ENCODE measurements around the gene IRF4.

Gene IRF4

GRCh38 chr6:353642-354614, 37.6 kb upstream of the IRF4 start:
- DNase-seq: no peak

GRCh38 chr6:354631-355280, 36.8 kb upstream of the IRF4 start:
- no peak for DNase-seq

- DNase-seq: no peak
Observed at GRCh38 chr6:355373-356208, 36.0 kb upstream of the IRF4 start.

GRCh38 chr6:356828-357251, 34.7 kb upstream of the IRF4 start:
- no peak for DNase-seq

DNA sequence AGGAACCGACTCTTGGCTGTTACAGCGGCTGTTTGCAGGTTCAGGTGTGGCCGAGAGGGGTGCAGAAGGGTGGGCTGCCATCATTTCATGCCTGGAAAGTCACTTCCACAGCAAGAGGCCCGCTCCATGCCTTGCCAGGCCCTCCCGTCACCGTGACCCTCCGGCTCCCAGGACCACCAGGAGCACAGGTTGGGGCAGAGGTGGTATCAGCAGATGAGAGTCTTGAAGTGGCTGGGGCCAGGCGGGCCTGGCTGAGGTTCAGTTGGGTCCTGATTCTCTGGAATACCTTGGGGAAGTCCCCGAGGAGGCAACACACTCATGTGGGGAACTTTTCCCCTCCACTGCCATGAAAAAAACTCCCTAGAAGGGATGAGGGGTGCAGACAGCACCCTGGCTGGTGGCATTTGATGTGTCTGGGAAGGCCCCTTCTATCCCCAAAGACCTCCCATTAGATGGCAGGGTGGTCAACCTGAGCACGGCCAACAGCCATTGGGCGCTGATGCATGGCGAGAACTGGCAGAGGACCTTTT, 34.2 kb upstream of the IRF4 start:
- no peak for DNase-seq

- no peak for DNase-seq
Observed at GRCh38 chr6:357791-358341, 33.7 kb upstream of the IRF4 start.

- no peak for DNase-seq
Observed at GRCh38 chr6:358432-358831, 33.1 kb upstream of the IRF4 start.

GRCh38 chr6:358847-359246, 32.7 kb upstream of the IRF4 start:
- DNase-seq: no peak

GRCh38 chr6:359261-360035, 32.1 kb upstream of the IRF4 start:
- DNase-seq: no peak

DNA sequence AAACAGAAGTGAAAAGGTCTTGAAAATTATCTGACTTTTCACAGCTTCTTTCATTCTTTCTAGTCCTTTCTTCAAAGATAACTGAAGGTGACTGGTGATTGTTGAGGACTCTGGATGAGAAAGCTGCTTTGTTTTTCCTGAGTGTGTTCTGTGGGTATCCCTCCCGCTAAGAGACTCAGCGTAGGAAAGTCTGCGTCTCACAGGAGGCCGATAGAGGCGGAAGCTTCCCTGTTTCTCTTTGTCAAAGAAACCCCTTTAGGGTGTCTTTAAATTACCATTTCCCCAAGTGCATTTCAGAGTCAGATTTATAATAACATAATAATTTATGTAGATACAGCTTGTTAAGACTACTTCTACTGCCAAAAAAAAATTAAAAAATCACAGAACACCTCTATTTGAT, 31.2 kb upstream of the IRF4 start:
- no peak for DNase-seq

DNA sequence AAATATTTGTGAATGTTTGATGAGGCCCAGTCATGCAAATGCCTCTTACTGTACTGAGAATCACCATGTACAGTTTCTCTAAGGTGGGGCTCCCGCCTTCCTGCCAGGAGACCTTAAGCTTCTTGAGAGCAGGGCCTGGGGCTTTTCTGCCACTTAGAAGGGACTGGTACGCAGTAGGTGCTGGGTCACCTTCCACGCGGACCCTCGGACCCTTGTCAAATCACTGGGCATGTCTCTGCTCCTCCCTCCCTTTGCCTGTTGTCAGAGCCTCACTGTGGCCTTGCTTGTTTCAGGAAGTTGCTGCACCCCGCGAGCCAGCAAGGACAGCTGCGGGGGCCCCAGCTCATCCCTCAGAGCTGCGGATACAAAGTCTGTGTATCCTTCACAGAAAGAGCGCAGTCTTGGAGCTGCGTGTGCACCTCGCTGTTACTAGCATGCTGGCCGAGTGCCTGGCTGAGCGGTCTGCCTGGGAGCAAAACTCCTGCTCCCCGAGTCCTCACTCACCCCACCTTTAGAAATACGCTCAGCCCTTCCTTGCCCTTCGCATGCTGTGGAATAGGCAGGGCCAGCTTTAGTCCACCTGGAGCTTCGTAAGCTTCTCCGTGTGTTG, 30.7 kb upstream of the IRF4 start:
- no peak for DNase-seq

DNA sequence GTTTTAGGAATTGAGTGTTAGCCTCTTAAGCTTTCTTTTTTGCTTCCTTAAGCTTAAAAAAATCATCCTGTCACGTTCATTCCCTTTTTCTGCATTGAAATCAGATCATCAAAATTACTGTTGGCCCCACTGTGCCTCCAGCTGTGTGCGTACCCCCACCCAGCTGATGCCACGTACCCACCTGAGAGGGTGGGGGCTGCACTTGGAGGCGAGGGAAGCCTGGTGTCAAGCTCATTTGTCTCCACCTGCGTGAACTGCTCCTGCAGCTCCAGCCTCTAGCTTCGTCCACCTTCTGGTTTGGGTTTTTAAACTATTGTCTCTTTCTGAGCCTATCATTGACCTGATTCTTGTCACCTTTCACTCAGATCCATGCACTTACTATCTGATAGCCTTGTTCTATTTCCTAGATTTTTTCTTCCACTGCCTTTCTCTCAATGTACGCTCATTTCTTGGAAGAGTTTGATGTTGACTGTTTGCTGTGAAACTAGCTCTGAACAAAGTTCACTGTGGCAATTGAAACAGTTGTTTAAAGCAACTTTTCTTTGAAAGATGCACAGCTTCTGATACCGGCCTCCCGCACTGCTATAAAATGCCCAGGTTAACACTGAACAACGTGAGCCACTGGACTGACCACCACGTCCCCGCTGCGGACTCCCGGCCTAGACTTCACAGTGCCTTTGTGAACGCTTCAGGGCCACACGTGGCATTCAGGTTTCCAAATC, 30.0 kb upstream of the IRF4 start:
- no peak for DNase-seq

DNA sequence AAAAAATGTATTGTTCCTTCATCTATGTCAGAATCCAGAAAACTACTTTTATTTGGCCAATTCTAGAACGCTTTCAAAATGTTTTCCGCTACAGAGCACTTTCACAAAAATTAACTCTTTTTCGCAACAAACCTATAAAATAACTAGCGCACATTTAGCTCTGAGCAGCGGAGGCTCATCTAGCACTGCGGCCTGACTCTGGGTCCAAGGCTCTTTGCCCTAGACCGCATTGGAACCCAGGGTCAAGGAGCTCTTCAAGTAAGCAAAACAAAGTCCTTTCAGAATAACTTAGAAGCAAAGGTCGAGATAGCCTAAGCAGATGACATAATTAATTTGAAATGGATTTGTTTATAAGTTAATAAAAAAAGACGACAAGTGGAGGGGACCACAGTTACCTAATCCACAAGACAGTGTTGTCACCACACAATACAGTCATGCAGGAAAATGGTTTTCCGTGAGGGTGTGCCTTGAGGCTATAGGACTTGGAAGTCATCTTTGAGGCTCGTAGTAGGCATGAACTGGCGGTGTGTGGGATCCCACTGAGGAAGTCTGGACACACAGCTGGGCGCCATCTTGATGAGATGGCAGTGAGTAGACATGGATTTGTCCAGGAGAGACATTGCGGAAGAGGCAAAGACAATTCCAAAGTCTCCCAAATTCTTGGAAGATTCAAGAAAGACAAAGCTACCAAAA, 29.2 kb upstream of the IRF4 start:
- DNase-seq: no peak

- DNase-seq: no peak
Observed at GRCh38 chr6:362924-363249, 28.7 kb upstream of the IRF4 start.

DNA sequence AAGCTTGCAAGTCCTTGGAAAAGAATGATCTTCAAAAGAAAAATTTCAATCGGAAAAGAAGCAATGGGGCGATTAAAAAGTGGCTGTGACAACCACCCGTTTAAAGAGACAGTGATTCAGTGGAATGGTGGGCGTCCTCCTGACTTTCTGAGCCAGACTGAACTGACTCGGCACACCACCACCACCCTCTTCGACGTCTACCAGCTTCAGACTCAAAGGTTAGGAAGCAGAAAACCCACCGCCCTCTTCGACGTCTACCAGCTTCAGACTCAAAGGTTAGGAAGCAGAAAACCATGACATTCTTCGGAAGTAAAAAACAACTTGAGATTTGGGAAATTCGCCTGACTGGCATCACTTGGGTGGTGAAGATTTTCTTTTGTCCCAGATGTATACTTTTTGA, 28.3 kb upstream of the IRF4 start:
- no peak for DNase-seq

DNA sequence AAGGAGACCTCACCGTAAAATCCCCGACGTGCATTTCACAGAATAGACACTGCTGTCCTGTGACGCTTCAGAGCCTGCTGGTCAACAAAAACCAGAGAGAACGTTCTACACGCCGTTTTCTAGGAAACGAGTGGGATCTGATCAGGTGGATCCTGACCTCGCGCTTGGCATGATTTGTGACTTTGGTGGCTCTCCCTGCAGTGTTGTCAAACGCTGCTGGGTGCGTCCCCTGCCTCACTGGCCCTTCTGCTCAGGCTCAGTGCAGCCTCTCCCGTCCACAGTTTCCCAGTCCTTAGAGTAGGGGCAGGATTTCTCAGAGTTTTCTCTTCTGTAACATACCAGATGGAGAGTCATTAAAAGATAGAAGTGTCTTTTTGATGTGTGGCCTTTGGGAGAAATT, 27.6 kb upstream of the IRF4 start:
- DNase-seq: no peak

DNA sequence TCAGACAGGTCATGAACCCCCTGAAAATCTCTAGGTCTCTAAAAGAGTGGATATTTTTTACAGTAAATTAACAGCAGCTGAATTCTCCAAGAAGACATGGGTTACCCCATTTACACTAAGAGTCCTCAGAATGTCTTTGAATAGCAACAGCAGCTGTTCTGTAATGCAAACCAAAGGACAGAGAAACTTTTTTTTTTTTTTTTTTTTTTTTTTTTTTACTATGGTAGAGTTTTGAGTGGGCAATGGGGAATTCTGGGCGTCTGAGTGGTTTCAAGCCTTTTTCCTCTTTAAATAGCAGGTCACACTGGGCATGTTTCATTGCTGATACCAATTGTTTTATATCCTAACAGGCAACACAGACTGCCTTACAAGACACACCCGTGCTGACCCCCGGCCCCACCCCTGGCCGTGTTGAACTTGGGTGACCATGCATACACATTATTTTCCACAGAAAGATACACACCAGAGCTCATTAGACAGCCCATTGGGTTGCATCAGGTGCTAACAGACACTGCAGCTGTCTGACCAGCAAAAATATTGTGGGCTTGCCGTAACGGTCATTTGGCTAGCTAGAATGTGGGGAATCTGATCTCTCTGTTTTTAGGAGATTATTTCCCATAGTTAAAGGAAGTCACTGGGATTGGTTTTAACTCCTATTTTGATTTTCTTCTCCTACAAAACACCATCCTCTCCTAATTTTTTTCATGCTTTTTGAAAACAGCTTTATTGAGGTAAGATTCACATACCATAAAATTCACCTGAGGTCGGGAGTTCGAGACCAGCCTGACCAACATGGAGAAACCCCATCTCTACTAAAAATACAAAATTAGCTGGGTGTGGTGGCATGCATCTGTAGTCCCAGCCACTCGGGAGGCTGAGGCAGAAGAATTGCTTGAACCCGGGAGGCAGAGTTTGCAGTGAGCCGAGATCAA, 26.7 kb upstream of the IRF4 start:
- DNase-seq: no peak

DNA sequence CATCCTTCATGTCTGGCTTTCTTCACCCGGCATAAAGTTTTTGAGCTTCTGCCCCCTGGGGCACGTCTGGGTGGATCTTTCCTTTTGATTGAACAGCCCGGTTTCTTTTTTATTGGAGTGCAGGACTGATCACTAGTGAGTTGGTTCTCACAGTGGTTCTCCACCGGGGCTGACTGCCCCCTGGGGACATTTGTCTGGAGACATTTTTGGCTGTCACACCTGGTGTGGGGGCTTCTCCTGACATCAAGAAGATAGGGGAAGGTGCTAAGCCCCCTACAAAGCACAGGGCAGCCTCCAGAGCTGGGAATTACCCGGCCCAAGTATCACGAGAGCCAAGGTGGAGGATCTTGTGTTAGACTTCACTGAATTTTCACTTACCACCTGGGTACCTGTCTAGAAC, 25.7 kb upstream of the IRF4 start:
- no peak for DNase-seq
